OCI-LY3 (cell line): ENCODE measurements around the gene ROCK1.

Experiments used
- H2AFZ ChIP-seq: fragments of 200-600, 300-600 bp; shearing (Covaris generic); 2 replicates; pipeline ENCODE4 v1.6.0; 2014; ENCODE audit warnings: antibody characterized with exemption, low read depth, low read length
- H3K27ac ChIP-seq: fragments of 200-600, 300-600 bp; sonication (generic); 2 replicates; pipeline ENCODE4 v1.5.1; 2014; ENCODE audit warnings: mild to moderate bottlenecking, low read length, moderate library complexity, mixed read lengths
- H3K27me3 ChIP-seq: fragments of 200-600, 300-600 bp; sonication (generic); 2 replicates; pipeline ENCODE4 v1.6.1; 2014; ENCODE audit warnings: low read depth, low read length, mixed read lengths
- H3K36me3 ChIP-seq: fragments of 200-600, 300-600 bp; sonication (generic); replicated peaks from 2 replicates; pipeline ENCODE3; 2014; ENCODE audit warnings: low read depth, low read length, mixed read lengths
- H3K4me1 ChIP-seq: fragments of 300-600, 200-600 bp; sonication (generic); 2 replicates; pipeline ENCODE4 v1.6.1; 2014; ENCODE audit warnings: low read length, mixed read lengths
- H3K4me2 ChIP-seq: fragments of 200-600, 300-600 bp; sonication (generic); 2 replicates; pipeline ENCODE4 v1.6.1; 2014; ENCODE audit warnings: low read length, mixed read lengths
- H3K4me3 ChIP-seq: fragments of 300-600, 200-600 bp; sonication (generic); 2 replicates; pipeline ENCODE4 v1.5.1; 2014; ENCODE audit warnings: antibody characterized with exemption, mild to moderate bottlenecking, low read length, moderate library complexity
- H3K79me2 ChIP-seq: fragments of 300-600, 200-600 bp; shearing (Covaris generic); 2 replicates; pipeline ENCODE4 v1.6.1; 2014; ENCODE audit warnings: mild to moderate bottlenecking, low read length, mixed read lengths
- H3K9ac ChIP-seq: fragments of 300-600, 200-600 bp; shearing (Covaris generic); 2 replicates; pipeline ENCODE4 v1.6.0; 2014; ENCODE audit warnings: mild to moderate bottlenecking, low read length, moderate library complexity
- H3K9me3 ChIP-seq: fragments of 200-600, 300-600 bp; shearing (Covaris generic); 2 replicates; pipeline ENCODE4 v1.6.1; 2014; ENCODE audit warnings: low read length, mixed read lengths; ENCODE audit not compliant: insufficient read depth
- H4K20me1 ChIP-seq: fragments of 200-600, 300-600 bp; sonication (generic); 2 replicates; pipeline ENCODE4 v1.6.1; 2016; ENCODE audit warnings: low read length, mixed read lengths; ENCODE audit not compliant: insufficient read depth
- EZH2phosphoT487 ChIP-seq: fragments of 200-600 bp; shearing (Covaris generic); IDR thresholded peaks from 2 replicates; pipeline ENCODE4 v1.6.1; 2018; ENCODE audit warnings: antibody characterized with exemption, mixed run types, low read depth
- TF ChIP-seq, protein P1 (sequence below): fragments of 200-600, 300-600 bp; sonication (generic); IDR thresholded peaks from 2 replicates; pipeline ENCODE4 v1.5.1; 2014; ENCODE audit warnings: antibody characterized with exemption, low read length, low read depth

ROCK1 gene

DNA sequence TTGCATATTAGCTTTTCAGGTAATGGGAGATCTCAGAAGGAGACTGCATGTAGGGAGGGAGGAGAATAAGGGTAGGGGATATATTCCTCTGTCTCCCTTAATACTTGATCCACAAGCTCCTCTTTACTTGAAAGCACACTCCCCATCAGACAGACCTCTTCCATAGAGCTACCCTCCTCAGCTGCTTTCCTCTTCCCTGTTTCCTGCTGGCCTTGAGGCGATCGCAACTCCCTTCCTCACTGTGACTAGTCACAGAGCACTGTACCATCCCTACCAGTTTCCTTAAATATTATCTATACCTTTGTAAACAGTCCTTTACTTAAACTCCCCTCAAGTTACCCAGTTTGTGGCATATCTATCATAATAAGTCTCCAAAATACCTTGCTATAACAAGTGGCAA is 10.9 kb downstream of the ROCK1 start:
- Histone ChIP-seq H3K27ac (no peak overlapping the region), H4K20me1 (peaks cover 82% of the 10 kb centered on the region), H3K27me3 (no peaks in the 10 kb centered on the region), H3K36me3 (peaks cover 2% of the 10 kb centered on the region), H3K4me3 (no peak overlapping the region), H3K9ac (no peak overlapping the region), H3K79me2 (peaks cover 100% of the 10 kb centered on the region), H2AFZ (no peak overlapping the region), H3K4me2 (no peak overlapping the region), H3K4me1 (peaks cover 29% of the 10 kb centered on the region), H3K9me3 (no peaks in the 10 kb centered on the region)
- TF ChIP-seq EZH2phosphoT487: no peak
- TF ChIP-seq, protein P1, sequence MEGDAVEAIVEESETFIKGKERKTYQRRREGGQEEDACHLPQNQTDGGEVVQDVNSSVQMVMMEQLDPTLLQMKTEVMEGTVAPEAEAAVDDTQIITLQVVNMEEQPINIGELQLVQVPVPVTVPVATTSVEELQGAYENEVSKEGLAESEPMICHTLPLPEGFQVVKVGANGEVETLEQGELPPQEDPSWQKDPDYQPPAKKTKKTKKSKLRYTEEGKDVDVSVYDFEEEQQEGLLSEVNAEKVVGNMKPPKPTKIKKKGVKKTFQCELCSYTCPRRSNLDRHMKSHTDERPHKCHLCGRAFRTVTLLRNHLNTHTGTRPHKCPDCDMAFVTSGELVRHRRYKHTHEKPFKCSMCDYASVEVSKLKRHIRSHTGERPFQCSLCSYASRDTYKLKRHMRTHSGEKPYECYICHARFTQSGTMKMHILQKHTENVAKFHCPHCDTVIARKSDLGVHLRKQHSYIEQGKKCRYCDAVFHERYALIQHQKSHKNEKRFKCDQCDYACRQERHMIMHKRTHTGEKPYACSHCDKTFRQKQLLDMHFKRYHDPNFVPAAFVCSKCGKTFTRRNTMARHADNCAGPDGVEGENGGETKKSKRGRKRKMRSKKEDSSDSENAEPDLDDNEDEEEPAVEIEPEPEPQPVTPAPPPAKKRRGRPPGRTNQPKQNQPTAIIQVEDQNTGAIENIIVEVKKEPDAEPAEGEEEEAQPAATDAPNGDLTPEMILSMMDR: no peak

DNA sequence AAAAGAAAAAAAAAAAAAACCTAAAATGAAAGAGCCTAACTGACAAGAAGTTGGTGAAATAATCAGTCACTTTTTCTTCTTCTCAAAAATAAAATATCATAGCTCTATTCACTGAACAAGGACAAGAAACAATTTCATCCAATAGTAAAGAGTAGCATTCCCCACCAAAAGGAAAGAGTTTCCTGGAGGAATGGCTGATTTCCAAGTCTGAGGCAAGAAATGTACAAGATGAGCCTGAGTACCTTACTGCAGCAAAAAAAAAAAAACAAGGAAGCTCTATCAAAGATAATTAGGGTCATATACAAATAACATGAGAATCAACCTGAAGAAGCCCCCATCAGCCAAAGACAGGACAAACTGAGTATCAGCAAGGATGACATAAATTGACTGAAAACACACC is 11.5 kb downstream of the ROCK1 start:
- no peak overlapping the region for H3K27ac ChIP-seq
- peaks cover 100% of the 10 kb centered on the region for H3K79me2 ChIP-seq
- no peaks in the 10 kb centered on the region for H3K27me3 ChIP-seq
- H3K4me3 ChIP-seq: no peak overlapping the region
- TF ChIP-seq EZH2phosphoT487: no peak
- TF ChIP-seq, protein P1: no peak
- peaks cover 24% of the 10 kb centered on the region for H3K4me1 ChIP-seq
- H4K20me1 ChIP-seq: peaks cover 80% of the 10 kb centered on the region
- peaks cover 2% of the 10 kb centered on the region for H3K36me3 ChIP-seq
- no peak overlapping the region for H2AFZ ChIP-seq
- no peak overlapping the region for H3K9ac ChIP-seq
- H3K4me2 ChIP-seq: peak overlapping the region; percentile 88
- H3K9me3 ChIP-seq: no peaks in the 10 kb centered on the region

DNA sequence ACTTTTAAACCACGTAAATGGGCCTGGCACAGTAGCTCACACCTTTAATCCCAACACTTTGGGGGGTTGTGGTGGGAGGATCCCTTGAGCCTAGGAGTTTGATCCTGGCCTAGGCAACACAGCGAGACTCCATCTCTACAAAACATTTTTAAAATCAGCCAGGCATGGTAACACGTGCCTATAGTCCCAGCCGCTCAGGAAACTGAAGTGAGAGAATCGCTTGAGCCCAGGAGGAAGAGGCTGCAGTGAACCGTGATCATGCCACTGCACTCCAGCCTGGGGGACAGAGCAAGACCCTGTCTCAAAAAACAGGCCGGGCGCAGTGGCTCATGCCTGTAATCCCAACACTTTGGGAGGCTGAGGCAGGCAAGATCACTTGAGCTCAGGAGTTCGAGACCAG is 12.2 kb downstream of the ROCK1 start:
- Histone ChIP-seq H3K9ac (peak overlapping the region; percentile 27; the same call in 1 of the 2 replicates), H3K27ac (peak overlapping the region; percentile 39; the same call in 1 of the 2 replicates)
- TF ChIP-seq, protein P1: no peak
- TF ChIP-seq EZH2phosphoT487: no peak

DNA sequence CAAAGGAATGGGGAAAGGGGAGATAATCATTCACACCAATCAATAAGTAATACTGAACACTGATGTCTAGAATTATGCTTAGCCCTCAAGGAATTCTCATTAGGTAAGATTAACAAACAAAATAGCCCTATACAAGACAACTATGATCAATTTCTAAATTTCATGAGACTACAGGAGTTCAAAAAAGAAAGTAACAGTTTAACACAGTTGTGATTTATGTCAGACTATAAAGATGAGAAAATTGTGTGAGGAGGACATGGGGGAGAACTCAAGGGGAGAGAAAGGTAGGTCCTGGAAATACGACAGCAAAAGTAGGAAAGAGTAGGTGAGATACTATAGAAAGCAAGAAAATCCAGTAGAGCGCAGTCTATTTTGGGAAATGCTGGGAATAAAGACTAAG is 14.9 kb downstream of the ROCK1 start:
- peaks cover 23% of the 10 kb centered on the region for H3K4me1 ChIP-seq
- no peak overlapping the region for H3K4me2 ChIP-seq
- no peak overlapping the region for H3K4me3 ChIP-seq
- H3K9me3 ChIP-seq: no peaks in the 10 kb centered on the region
- H3K79me2 ChIP-seq: peaks cover 100% of the 10 kb centered on the region
- TF ChIP-seq, protein P1: no peak
- TF ChIP-seq EZH2phosphoT487: no peak
- no peak overlapping the region for H2AFZ ChIP-seq
- H3K36me3 ChIP-seq: peaks cover 4% of the 10 kb centered on the region
- H3K27me3 ChIP-seq: no peaks in the 10 kb centered on the region
- H3K9ac ChIP-seq: no peak overlapping the region
- H3K27ac ChIP-seq: no peak overlapping the region
- H4K20me1 ChIP-seq: peaks cover 80% of the 10 kb centered on the region

More for the DNA sequence above, 12.2 kb downstream of the ROCK1 start:
- peak overlapping the region; percentile 66 for H3K4me3 ChIP-seq
- peak overlapping the region; percentile 88 for H3K4me2 ChIP-seq
- H3K79me2 ChIP-seq: peaks cover 100% of the 10 kb centered on the region
- peaks cover 2% of the 10 kb centered on the region for H3K36me3 ChIP-seq
- peaks cover 76% of the 10 kb centered on the region for H4K20me1 ChIP-seq
- peaks cover 23% of the 10 kb centered on the region for H3K4me1 ChIP-seq
- H3K9me3 ChIP-seq: no peaks in the 10 kb centered on the region
- H2AFZ ChIP-seq: no peak overlapping the region
- no peaks in the 10 kb centered on the region for H3K27me3 ChIP-seq
